Small intestine (tissue), 7 donors: Measurements from ENCODE around the gene MLH3. TPM values are rescaled to one million over a fixed set of nuclear protein-coding genes. Genes with fewer than 3 reads are reported as not detected.

Experiments
- DNase-seq, 2 donors: peaks; one replicate each; pipeline versions ENCODE4 v3.0.0 to v3.0.0-alpha.2; 2013
- FAIRE-seq: peaks from 2 replicates; lab custom pipeline; 2012; peaks lifted over from hg19 to GRCh38; lab: Jason Lieb, UNC
- H3K27ac ChIP-seq, 3 donors: one replicate each; pipeline ENCODE4 v1.5.1; 2013; ENCODE audit warnings: low read length in 2 of 3, mild to moderate bottlenecking in 2 of 3, control low read depth in 1 of 3, inconsistent platforms in 1 of 3, low read depth in 1 of 3, moderate library complexity in 1 of 3
- H3K27me3 ChIP-seq, 3 donors: one replicate each; pipeline ENCODE4 v1.6.1; 2013; ENCODE audit warnings: low read length in 3 of 3, inconsistent platforms in 1 of 3; ENCODE audit not compliant: control insufficient read depth in 3 of 3, insufficient read depth in 3 of 3
- H3K36me3 ChIP-seq, 3 donors: one replicate each; pipeline ENCODE4 v1.6.1; 2013; ENCODE audit warnings: low read length in 3 of 3, inconsistent platforms in 1 of 3, low read depth in 1 of 3, mild to moderate bottlenecking in 1 of 3, moderate library complexity in 1 of 3; ENCODE audit not compliant: control insufficient read depth in 3 of 3, insufficient read depth in 2 of 3
- H3K4me1 ChIP-seq, 3 donors: one replicate each; pipeline ENCODE4 v1.6.1; 2013; ENCODE audit warnings: low read length in 2 of 3, inconsistent platforms in 1 of 3, low read depth in 1 of 3, mild to moderate bottlenecking in 1 of 3, moderate library complexity in 1 of 3; ENCODE audit not compliant: control insufficient read depth in 3 of 3, insufficient read depth in 2 of 3
- H3K4me3 ChIP-seq, 3 donors: one replicate each; pipeline ENCODE4 v1.5.1; 2013; ENCODE audit warnings: low read length in 3 of 3, control low read depth in 1 of 3, inconsistent platforms in 1 of 3, low read depth in 1 of 3, mild to moderate bottlenecking in 1 of 3, moderate library complexity in 1 of 3
- H3K9me3 ChIP-seq, 2 donors: one replicate each; pipeline ENCODE4 v1.6.1; 2013; ENCODE audit warnings: low read depth in 1 of 2, low read length in 1 of 2; ENCODE audit not compliant: control insufficient read depth in 2 of 2, insufficient read depth in 1 of 2
- WGBS, 3 donors: extraction: QIAGEN DNeasy Blood & Tissue Kit; methylation state at CpG; one replicate each; pipeline ENCODE4 v1.1.7; 2013; 5-methylcytosine and 5-hydroxymethylcytosine counted together
- polyA plus RNA-seq, 4 donors: library from polyadenylated mRNA; stranded (reverse) in 3 of 4; unstranded in 1 of 4; fragments of 200-250 nt in 3 of 4; fragments of 120-200 nt in 1 of 4; gene quantifications; one replicate each; pipeline versions ENCODE4 v1.2.1 to v1.2.3, GENCODE V29; 2013
- donor health status: healthy with polysubstance abuse.
- donor health status: control.
- donor health status: control.
- donor health status: Bipolar disorder and iron deficiency.
- donor health status: healthy.

Gene MLH3
- polyA plus RNA-seq, 4 donors, result 13.9 to 23.7 (median 17.6) TPM

- Histone ChIP-seq H3K27ac (peak overlapping the region; percentile 9 to 65 (median 53)), H3K4me3 (no peak overlapping the region), H3K9me3 (no peaks in the 10 kb centered on the region), H3K4me1 (peaks cover 2 to 12% (median 8%) of the 10 kb centered on the region in 3 donors), H3K27me3 (no peaks in the 10 kb centered on the region), H3K36me3 (peaks cover 0 to 14% (median 2%) of the 10 kb centered on the region in 3 donors)
- FAIRE-seq (no peak), DNase-seq (no peak)
- 79 to 96% (median 84%) methylated on average over 2 of the region's 2 CpGs for WGBS, 3 donors
Observed at GRCh38 chr14:75040959-75041358, 10.3 kb downstream of the MLH3 start.

- H3K9me3 ChIP-seq, result no peaks in the 10 kb centered on the region
- H3K27me3 ChIP-seq, result no peaks in the 10 kb centered on the region
- H3K4me1 ChIP-seq, result peaks cover 2 to 12% (median 5%) of the 10 kb centered on the region in 3 donors
- FAIRE-seq (no peak), DNase-seq (peak in 1 of 2 donors; percentile 61)
- 21 to 58% (median 44%) methylated on average over 1 of the region's 1 CpG for WGBS, 3 donors
- peaks cover 0 to 16% (median 2%) of the 10 kb centered on the region in 3 donors for H3K36me3 ChIP-seq
- H3K4me3 ChIP-seq, result no peak overlapping the region
- H3K27ac ChIP-seq, result peak overlapping the region in 1 of 3 donors; percentile 37
Observed at GRCh38 chr14:75040507-75040906, 10.8 kb downstream of the MLH3 start.

- no peak overlapping the region for H3K27ac ChIP-seq
- H3K4me3 ChIP-seq, result no peak overlapping the region
- FAIRE-seq, result no peak
- no peaks in the 10 kb centered on the region for H3K4me1 ChIP-seq
- WGBS, 3 donors, result 94 to 96% (median 95%) methylated on average over 2 of the region's 2 CpGs
- H3K27me3 ChIP-seq, result no peaks in the 10 kb centered on the region
- peaks cover 1 to 38% (median 7%) of the 10 kb centered on the region in 3 donors for H3K36me3 ChIP-seq
- H3K9me3 ChIP-seq, result no peaks in the 10 kb centered on the region
- DNase-seq, result no peak
Observed at GRCh38 chr14:75032939-75033338, 18.3 kb downstream of the MLH3 start.

GRCh38 chr14:75030147-75030546 lies 21.1 kb downstream of the MLH3 start:
- no peaks in the 10 kb centered on the region for H3K27me3 ChIP-seq
- DNase-seq (no peak), FAIRE-seq (no peak)
- H3K4me3 ChIP-seq, result no peak overlapping the region
- H3K27ac ChIP-seq, result peak overlapping the region in 1 of 3 donors; percentile 15
- peaks cover 1 to 37% (median 5%) of the 10 kb centered on the region in 3 donors for H3K36me3 ChIP-seq
- H3K4me1 ChIP-seq, result peaks cover 0 to 2% (median 2%) of the 10 kb centered on the region in 3 donors
- no peaks in the 10 kb centered on the region for H3K9me3 ChIP-seq
- 0% methylated on average over 1 of the region's 1 CpG for WGBS, 3 donors

- DNase-seq (no peak), FAIRE-seq (no peak)
- H3K9me3 ChIP-seq, result no peaks in the 10 kb centered on the region
- peaks cover 0 to 21% (median 1%) of the 10 kb centered on the region in 3 donors for H3K36me3 ChIP-seq
- H3K27me3 ChIP-seq, result no peaks in the 10 kb centered on the region
- H3K4me3 ChIP-seq, result no peak overlapping the region
- peak overlapping the region in 2 of 3 donors; percentile 27 to 60 for H3K27ac ChIP-seq
- 93 to 98% (median 96%) methylated on average over 2 of the region's 2 CpGs for WGBS, 3 donors
- H3K4me1 ChIP-seq, result peaks cover 0 to 2% (median 2%) of the 10 kb centered on the region in 3 donors
Observed at GRCh38 chr14:75025876-75026275, 25.4 kb downstream of the MLH3 start.

- WGBS, 3 donors, result 22 to 50% (median 49%) methylated on average over 4 of the region's 4 CpGs
- DNase-seq, result peak; percentile 31 to 85
- Histone ChIP-seq H3K27ac (peak overlapping the region; percentile 60 to 77 (median 65)), H3K36me3 (peaks cover 0 to 27% (median 0%) of the 10 kb centered on the region in 3 donors), H3K9me3 (no peaks in the 10 kb centered on the region), H3K4me1 (peaks cover 0 to 2% (median 2%) of the 10 kb centered on the region in 3 donors), H3K27me3 (no peaks in the 10 kb centered on the region), H3K4me3 (no peak overlapping the region)
- FAIRE-seq, result no peak
Observed at GRCh38 chr14:75025082-75025481, 26.2 kb downstream of the MLH3 start.

- Histone ChIP-seq H3K9me3 (no peaks in the 10 kb centered on the region), H3K27ac (no peak overlapping the region), H3K36me3 (peaks cover 1 to 16% (median 3%) of the 10 kb centered on the region in 3 donors), H3K4me1 (peaks cover 0 to 11% (median 2%) of the 10 kb centered on the region in 3 donors), H3K27me3 (no peaks in the 10 kb centered on the region), H3K4me3 (no peak overlapping the region)
- DNase-seq (no peak), FAIRE-seq (no peak)
- 77 to 96% (median 93%) methylated on average over 1 of the region's 1 CpG for WGBS, 3 donors
Observed at GRCh38 chr14:75023108-75023507, 28.2 kb downstream of the MLH3 start.

GRCh38 chr14:75022655-75023054 lies 28.6 kb downstream of the MLH3 start:
- peaks cover 3 to 16% (median 4%) of the 10 kb centered on the region in 3 donors for H3K36me3 ChIP-seq
- FAIRE-seq, result no peak
- no peaks in the 10 kb centered on the region for H3K9me3 ChIP-seq
- no peak overlapping the region for H3K27ac ChIP-seq
- H3K4me3 ChIP-seq, result no peak overlapping the region
- 77 to 88% (median 79%) methylated on average over 8 of the region's 8 CpGs for WGBS, 3 donors
- H3K4me1 ChIP-seq, result peaks cover 0 to 12% (median 2%) of the 10 kb centered on the region in 3 donors
- H3K27me3 ChIP-seq, result no peaks in the 10 kb centered on the region
- no peak for DNase-seq

- H3K27ac ChIP-seq, result peak overlapping the region in 2 of 3 donors; percentile 17 to 52
- 11 to 67% (median 48%) methylated on average over 3 of the region's 3 CpGs for WGBS, 3 donors
- H3K27me3 ChIP-seq, result no peaks in the 10 kb centered on the region
- H3K4me1 ChIP-seq, result peaks cover 0 to 10% (median 0%) of the 10 kb centered on the region in 3 donors
- peaks cover 17 to 28% (median 19%) of the 10 kb centered on the region in 3 donors for H3K36me3 ChIP-seq
- no peak for FAIRE-seq
- no peak overlapping the region for H3K4me3 ChIP-seq
- peak; percentile 79 to 91 for DNase-seq
- no peaks in the 10 kb centered on the region for H3K9me3 ChIP-seq
Observed at GRCh38 chr14:75018694-75019093, 32.6 kb downstream of the MLH3 start.
